ENCODE measurements around the gene DSN1.

Gene DSN1

DNA sequence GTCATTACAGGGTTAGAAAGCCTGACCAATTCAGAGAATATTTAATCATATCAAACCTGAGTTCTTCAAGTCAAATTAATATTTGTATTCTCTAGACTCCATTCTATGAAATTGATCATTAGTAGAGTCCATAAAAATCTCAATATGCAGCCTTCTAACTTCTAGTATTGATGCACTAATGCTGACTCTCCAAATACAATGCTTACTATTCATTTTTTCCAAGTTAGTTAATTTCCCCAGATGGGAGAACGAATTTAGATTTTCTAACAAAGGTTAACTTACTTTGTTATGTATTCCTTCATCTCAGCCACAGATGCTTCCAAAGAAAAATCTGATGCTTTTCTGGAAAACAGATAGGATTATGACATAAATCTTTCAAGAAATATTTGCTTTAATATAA lies 15.3 kb downstream of the DSN1 start:
- DNase-seq (ENCODE audit: insufficient read length, low spot score) (no peak), FAIRE-seq (no peak)
- TF ChIP-seq, protein P1, sequence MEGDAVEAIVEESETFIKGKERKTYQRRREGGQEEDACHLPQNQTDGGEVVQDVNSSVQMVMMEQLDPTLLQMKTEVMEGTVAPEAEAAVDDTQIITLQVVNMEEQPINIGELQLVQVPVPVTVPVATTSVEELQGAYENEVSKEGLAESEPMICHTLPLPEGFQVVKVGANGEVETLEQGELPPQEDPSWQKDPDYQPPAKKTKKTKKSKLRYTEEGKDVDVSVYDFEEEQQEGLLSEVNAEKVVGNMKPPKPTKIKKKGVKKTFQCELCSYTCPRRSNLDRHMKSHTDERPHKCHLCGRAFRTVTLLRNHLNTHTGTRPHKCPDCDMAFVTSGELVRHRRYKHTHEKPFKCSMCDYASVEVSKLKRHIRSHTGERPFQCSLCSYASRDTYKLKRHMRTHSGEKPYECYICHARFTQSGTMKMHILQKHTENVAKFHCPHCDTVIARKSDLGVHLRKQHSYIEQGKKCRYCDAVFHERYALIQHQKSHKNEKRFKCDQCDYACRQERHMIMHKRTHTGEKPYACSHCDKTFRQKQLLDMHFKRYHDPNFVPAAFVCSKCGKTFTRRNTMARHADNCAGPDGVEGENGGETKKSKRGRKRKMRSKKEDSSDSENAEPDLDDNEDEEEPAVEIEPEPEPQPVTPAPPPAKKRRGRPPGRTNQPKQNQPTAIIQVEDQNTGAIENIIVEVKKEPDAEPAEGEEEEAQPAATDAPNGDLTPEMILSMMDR (IDR thresholded peaks at IDR 0.05; ENCODE audit: insufficient read depth, missing control alignments) = no peak

GRCh38 chr20:36756496-36756895 lies 17.1 kb downstream of the DSN1 start:
- FAIRE-seq = no peak
- no peak for DNase-seq (ENCODE audit: insufficient read length, low spot score)
- TF ChIP-seq, protein P1 (IDR thresholded peaks at IDR 0.05; ENCODE audit: insufficient read depth, missing control alignments) = no peak

DNA sequence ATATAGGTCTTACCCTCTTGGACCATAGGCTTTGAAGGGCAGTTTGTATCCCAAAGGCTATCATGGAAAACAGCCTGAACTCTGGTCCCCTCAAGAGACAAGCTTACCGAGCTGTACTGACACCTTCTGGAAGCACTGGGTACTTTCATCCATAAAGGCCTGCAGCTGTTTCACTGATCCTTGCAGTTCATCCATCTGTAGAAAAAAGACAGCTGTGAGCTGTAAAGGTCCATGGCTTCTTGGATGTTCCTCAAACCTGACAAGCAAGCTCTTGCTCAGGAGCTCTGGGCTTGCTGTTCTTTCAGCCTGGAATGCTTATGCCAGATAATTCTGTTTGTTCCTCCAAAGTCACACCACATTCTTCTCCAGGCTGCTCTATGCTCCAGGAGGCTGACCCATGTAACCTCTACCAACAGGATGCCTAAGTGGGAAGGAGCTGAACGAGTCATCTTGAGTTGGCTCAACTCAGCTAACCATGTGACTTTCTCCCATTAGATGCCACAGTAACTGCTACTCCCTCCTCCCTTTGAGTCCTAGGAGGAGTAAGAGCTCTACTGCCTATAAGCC lies 18.8 kb downstream of the DSN1 start:
- DNase-seq (ENCODE audit: insufficient read length, low spot score) (peak; percentile 46), FAIRE-seq (peak; percentile 41)
- TF ChIP-seq, protein P1 (IDR thresholded peaks at IDR 0.05; ENCODE audit: insufficient read depth, missing control alignments) = peak; percentile 84

GRCh38 chr20:36752582-36752981 lies 21.0 kb downstream of the DSN1 start:
- TF ChIP-seq, protein P1 (IDR thresholded peaks at IDR 0.05; ENCODE audit: insufficient read depth, missing control alignments) = no peak
- no peak for DNase-seq (ENCODE audit: insufficient read length, low spot score)
- no peak for FAIRE-seq

- no peak for FAIRE-seq
- TF ChIP-seq, protein P1 (IDR thresholded peaks at IDR 0.05; ENCODE audit: insufficient read depth, missing control alignments) = peak; percentile 6
- DNase-seq (ENCODE audit: insufficient read length, low spot score) = peak; percentile 89
These were observed 27.5 kb downstream of the DSN1 start, which contains the start of gene NDRG3 for GRCh38 chr20:36745927-36746659. Gene NDRG3 (minus strand): TSS chr20:36746090. CDS start chr20:36721735, 24,355 bp downstream.

DNA sequence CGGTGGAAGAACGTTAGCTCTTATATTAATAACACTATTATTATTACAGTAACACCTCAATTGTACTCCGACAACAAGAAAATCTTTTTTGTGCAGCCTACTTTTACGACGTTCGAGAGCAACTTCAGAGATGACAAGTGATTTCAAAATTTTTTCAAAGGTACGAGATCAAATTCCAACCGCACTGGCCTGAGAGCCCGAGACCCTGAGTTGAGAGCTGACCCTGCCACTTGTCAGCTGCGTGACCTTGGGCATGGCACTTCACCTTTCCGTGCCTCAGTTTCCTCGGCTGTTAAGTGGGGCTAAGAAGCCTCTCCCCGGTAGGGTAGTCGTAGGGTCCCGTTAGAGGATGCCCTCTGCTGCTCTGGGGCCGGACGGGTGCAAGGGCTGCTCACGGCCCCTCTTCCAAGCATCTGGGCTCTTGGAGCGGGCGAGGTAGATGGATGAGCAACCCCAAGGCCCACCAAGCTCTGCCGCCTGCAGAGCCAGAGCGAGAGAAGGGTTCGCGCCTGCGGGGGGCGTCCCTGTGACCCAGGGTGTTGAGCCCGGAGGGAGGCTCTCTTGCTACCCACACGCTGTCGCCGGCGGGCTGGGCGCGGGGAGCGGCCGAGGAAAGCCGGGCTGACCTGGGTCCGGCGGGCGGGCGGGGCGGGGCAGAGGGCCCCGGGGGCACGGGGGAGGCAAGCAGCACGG lies 28.2 kb downstream of the DSN1 start:
- DNase-seq (ENCODE audit: insufficient read length, low spot score) (no peak), FAIRE-seq (no peak)
- TF ChIP-seq, protein P1 (IDR thresholded peaks at IDR 0.05; ENCODE audit: insufficient read depth, missing control alignments) = no peak
